GM12892 (cell line): ENCODE measurements around the gene HPN.

Source experiments
- POLR2A ChIP-seq: IDR thresholded peaks from 2 replicates; pipeline ENCODE4 v1.6.1; 2011; ENCODE audit warnings: low read depth, low read length, control low read depth
- TAF1 ChIP-seq: IDR thresholded peaks from 2 replicates; pipeline ENCODE4 v1.6.1; 2011; ENCODE audit warnings: low read depth, mild to moderate bottlenecking, control low read depth, low read length, borderline replicate concordance

DNA sequence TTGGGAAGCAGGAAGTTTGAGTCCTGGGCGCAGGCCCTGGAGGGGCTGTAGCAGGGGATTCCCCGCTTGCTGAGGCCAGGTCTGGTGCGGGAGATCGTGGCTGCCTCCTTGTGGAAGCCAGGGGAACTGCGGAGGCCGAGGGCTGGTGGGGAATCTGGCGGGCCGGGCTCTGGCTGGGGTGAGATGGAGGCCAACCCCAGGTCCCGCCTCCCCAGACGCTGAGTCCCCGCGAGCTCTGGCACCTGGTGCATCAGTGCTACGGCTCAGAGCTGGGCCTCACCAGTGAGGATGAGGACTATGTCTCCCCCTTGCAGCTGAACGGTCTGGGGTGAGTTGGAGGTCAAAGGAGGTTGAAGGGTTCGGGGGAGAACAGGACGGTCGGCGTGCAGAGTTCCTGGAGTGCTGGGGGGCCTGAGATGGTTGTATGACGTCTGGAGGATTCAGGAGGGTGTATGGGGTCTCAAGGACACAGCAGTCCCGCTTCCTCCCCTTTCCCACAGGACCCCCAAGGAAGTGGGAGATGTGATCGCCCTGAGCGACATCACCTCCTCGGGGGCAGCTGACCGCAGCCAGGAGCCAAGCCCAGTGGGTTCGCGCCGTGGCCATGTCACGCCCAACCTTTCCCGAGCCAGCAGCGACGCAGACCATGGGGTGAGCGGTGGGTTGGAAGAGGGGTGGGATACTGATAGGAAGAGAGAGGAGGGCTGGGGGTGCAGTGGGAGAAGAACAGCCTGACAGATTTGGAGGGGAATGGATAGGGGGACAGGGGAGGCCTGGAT lies 28.3 kb upstream of the HPN start:
- TF ChIP-seq TAF1 (no peak), POLR2A (peak; percentile 53)
